LNCAP (cell line): ENCODE measurements around the gene CARD8.

ENCODE experiments used
- TF ChIP-seq, protein P1 (sequence below): fragments of 450-650 bp; IDR thresholded peaks from 2 replicates; pipeline ENCODE4 v1.5.1; 2017; ENCODE audit warnings: mild to moderate bottlenecking

CARD8 gene

DNA sequence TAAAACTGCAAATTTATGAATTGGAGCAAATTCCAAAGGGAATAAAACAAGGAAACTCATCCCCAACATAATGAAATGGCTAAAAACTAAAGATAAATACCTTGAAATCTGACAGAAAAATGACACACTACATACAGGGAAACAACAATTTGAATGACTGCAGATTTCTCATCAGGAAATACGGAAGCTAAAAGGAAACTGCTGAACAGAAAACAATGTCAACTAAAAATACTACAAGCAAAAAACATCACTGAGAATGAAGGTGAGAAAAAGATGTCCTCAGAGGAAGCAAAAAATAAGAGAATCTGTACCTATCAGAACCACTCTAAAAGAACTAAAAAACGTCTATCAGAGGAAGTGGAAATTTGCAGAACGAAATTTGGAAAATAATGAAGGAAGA, 45.7 kb downstream of the CARD8 start:
- TF ChIP-seq, protein P1, sequence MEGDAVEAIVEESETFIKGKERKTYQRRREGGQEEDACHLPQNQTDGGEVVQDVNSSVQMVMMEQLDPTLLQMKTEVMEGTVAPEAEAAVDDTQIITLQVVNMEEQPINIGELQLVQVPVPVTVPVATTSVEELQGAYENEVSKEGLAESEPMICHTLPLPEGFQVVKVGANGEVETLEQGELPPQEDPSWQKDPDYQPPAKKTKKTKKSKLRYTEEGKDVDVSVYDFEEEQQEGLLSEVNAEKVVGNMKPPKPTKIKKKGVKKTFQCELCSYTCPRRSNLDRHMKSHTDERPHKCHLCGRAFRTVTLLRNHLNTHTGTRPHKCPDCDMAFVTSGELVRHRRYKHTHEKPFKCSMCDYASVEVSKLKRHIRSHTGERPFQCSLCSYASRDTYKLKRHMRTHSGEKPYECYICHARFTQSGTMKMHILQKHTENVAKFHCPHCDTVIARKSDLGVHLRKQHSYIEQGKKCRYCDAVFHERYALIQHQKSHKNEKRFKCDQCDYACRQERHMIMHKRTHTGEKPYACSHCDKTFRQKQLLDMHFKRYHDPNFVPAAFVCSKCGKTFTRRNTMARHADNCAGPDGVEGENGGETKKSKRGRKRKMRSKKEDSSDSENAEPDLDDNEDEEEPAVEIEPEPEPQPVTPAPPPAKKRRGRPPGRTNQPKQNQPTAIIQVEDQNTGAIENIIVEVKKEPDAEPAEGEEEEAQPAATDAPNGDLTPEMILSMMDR, result no peak

DNA sequence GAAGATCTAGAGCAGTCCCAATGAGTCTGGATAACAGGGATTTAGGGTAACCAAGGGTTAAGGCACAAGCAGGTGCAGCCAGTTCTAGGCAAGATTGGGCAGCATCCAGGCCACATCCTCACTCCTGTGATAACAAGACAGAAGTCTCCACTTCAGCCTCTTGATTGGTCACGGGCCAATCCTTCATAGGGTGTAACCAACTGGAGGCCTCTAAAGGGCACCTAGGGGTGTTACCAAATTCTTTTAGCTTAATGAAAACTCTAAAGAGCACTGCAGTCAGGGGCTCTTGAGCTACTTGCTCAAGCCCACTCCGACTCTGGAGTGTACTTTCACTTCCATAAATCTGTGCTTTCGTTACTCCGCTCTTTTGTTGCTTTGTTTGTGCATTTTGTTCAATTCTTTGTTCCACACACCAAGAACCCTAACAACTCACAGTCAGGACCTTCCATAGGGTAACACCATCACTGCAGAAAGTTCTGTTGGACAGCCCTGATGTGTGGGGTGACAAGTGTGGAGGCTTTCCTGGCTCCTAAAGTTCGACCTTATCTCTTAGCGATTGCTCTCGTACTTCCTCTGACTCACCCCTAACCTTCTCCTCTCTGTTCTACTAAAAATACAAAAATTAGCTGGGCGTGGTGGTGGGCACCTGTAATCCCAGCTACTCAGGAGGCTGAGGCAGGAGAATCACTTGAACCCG, 49.2 kb downstream of the CARD8 start:
- TF ChIP-seq, protein P1, result no peak

DNA sequence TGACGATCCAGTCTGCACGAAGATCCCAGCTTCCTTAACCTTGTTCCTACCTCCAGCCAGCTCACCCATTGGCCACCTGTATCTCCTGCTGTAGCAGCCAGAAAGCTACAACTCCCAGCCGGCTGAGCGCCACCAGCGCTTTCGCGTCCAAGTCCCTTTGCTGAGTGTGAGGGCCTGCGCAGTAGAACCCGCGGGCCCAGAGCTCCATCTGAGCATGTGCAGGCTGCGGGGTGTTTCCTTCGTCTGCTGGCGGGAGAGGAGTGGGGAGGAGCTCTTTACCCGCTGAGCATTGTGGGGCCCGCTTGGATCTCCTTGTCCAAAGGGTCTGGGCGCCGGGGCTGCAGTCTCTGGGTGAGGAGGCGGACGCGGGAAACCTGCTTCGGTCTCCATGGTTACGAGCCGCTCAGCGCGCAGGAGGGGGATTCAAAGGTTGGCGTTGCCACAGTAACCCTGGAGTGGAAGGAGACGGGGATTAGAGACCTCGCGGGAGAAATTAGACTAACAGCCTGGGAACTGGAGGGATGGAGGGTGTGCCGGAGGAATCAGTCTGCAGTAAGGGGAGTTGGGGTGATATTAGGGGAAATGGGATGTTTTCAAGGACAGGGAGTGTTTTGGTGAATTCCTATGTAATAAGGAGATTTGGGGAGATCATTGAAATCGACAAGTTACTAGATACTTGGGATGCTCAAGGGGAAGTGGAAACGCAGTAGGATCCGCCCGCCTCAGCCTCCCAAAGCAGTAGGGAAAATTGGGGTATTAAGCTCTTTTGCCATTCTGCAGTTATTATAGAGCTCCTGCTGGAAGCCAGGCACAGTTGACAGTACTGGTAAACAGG, 51.7 kb downstream of the CARD8 start:
- TF ChIP-seq, protein P1, result no peak

DNA sequence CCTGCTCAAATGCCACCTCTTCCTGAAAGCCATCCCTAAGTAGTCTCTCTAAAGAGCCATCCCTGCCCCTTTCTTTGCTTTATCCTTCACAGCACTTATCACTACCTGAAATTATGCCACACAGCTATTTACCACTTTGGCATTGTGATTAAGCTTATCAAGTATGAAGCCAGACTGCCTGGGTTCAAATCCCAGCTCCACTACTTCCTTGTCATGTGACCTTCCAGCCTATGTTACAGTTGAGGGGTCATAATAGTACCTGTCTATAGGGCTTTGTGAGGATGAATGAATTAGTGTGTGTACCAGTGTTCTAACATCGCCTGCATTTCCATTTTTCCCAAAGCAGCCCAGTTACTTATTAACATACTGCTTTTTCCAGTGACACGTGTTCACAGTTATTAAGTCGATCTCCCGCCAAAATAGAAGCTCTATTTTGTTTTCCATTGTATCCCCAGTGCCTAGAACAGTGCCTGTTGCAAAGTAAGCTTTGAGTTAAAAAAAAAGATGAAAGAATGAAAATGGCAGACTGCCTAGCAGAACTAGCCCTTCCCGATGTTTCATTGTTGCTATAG, 52.4 kb downstream of the CARD8 start:
- TF ChIP-seq, protein P1, result no peak

GRCh38 chr19:48196933-48197665, 58.6 kb downstream of the CARD8 start:
- TF ChIP-seq, protein P1, result no peak

GRCh38 chr19:48196321-48196763, 59.4 kb downstream of the CARD8 start:
- TF ChIP-seq, protein P1, result no peak
